ENCODE data around the gene NKTR.

NKTR gene

GRCh38 chr3:42662813-42663535 lies 62.5 kb downstream of the NKTR start:
- no peak for DNase-seq

GRCh38 chr3:42663581-42664437 lies 63.3 kb downstream of the NKTR start:
- no peak for DNase-seq

GRCh38 chr3:42664438-42664803 lies 63.9 kb downstream of the NKTR start:
- no peak for DNase-seq

GRCh38 chr3:42665050-42665878 lies 64.8 kb downstream of the NKTR start:
- DNase-seq: no peak

- DNase-seq: no peak
Measured at GRCh38 chr3:42666022-42666421, 65.5 kb downstream of the NKTR start.

GRCh38 chr3:42666577-42666998 lies 66.1 kb downstream of the NKTR start:
- no peak for DNase-seq

- no peak for DNase-seq
Measured at GRCh38 chr3:42667096-42667522, 66.6 kb downstream of the NKTR start.

- no peak for DNase-seq
Measured at GRCh38 chr3:42667523-42668412, 67.3 kb downstream of the NKTR start.

- DNase-seq: no peak
Measured at GRCh38 chr3:42668413-42668760, 67.9 kb downstream of the NKTR start.

- no peak for DNase-seq
Measured at GRCh38 chr3:42668793-42669217, 68.3 kb downstream of the NKTR start.

GRCh38 chr3:42670051-42670576 lies 69.6 kb downstream of the NKTR start:
- DNase-seq: no peak

- DNase-seq: no peak
Measured at GRCh38 chr3:42670670-42671069, 70.2 kb downstream of the NKTR start.

GRCh38 chr3:42672515-42672914 lies 72.0 kb downstream of the NKTR start:
- DNase-seq: no peak

GRCh38 chr3:42673082-42673481 lies 72.6 kb downstream of the NKTR start:
- DNase-seq: no peak

- no peak for DNase-seq
Measured at GRCh38 chr3:42674146-42674545, 73.7 kb downstream of the NKTR start.

GRCh38 chr3:42675909-42676308 lies 75.4 kb downstream of the NKTR start:
- DNase-seq: no peak

- DNase-seq: no peak
Measured at GRCh38 chr3:42678447-42678846, 78.0 kb downstream of the NKTR start.

GRCh38 chr3:42680271-42680670 lies 79.8 kb downstream of the NKTR start:
- DNase-seq: no peak

GRCh38 chr3:42680806-42681205 lies 80.3 kb downstream of the NKTR start:
- no peak for DNase-seq

- DNase-seq: no peak
Measured at GRCh38 chr3:42681361-42682038, 81.0 kb downstream of the NKTR start.

GRCh38 chr3:42682301-42683070 lies 82.0 kb downstream of the NKTR start:
- DNase-seq: no peak
